Neural cell (in vitro differentiated cells): ENCODE results near the gene NKX3-2. TPM values are rescaled to one million over a fixed set of nuclear protein-coding genes. Genes with fewer than 3 reads are reported as not detected.

Experiments used
- H2AFZ ChIP-seq: fragments of 200-600, 300-800 bp; sonication (generic), shearing (Covaris generic); 2 replicates; pipeline ENCODE4 v1.6.0; 2014; ENCODE audit warnings: low read depth, mild to moderate bottlenecking, antibody characterized with exemption, low read length, moderate library complexity
- H3F3A ChIP-seq: fragments of 200-600 bp; shearing (Covaris generic); 2 replicates; pipeline ENCODE4 v1.6.1; 2016; ENCODE audit warnings: mild to moderate bottlenecking, moderate library complexity, mixed read lengths, antibody characterized with exemption, low read length; ENCODE audit not compliant: insufficient read depth, poor library complexity, severe bottlenecking
- H3K27ac ChIP-seq: fragments of 200-600, 300-800 bp; sonication (generic), shearing (Covaris generic); 2 replicates; pipeline ENCODE4 v1.5.1; 2014; ENCODE audit warnings: mild to moderate bottlenecking, low read length, moderate library complexity
- H3K27me3 ChIP-seq: fragments of 300-800, 200-600 bp; sonication (generic), shearing (Covaris generic); 2 replicates; pipeline ENCODE4 v1.6.0; 2014; ENCODE audit warnings: mild to moderate bottlenecking, low read depth, low read length, moderate library complexity; ENCODE audit not compliant: insufficient read depth
- H3K36me3 ChIP-seq: fragments of 300-800, 200-600 bp; sonication (generic), shearing (Covaris generic); 2 replicates; pipeline ENCODE4 v1.5.1; 2014; ENCODE audit warnings: mild to moderate bottlenecking, antibody characterized with exemption, low read length, moderate library complexity; ENCODE audit not compliant: insufficient read depth
- H3K4me2 ChIP-seq: fragments of 300-800, 200-600 bp; sonication (generic), shearing (Covaris generic); 2 replicates; pipeline ENCODE4 v1.6.0; 2014; ENCODE audit warnings: mild to moderate bottlenecking, low read length
- H3K4me3 ChIP-seq: fragments of 300-800, 200-600 bp; sonication (generic), shearing (Covaris generic); 2 replicates; pipeline ENCODE4 v1.5.1; 2014; ENCODE audit warnings: mild to moderate bottlenecking, low read length, moderate library complexity
- H3K79me2 ChIP-seq: fragments of 200-600 bp; shearing (Covaris generic); replicated peaks from 2 replicates; pipeline ENCODE4 v1.6.0; 2014; ENCODE audit warnings: mild to moderate bottlenecking, low read length, moderate library complexity; ENCODE audit not compliant: insufficient read depth
- H3K9ac ChIP-seq: fragments of 300-800, 200-600 bp; sonication (generic), shearing (Covaris generic); 2 replicates; pipeline ENCODE4 v1.6.1; 2016; ENCODE audit warnings: mild to moderate bottlenecking, low read length, mixed read lengths
- H3K9me2 ChIP-seq: fragments of 200-600 bp; shearing (Covaris generic); 2 replicates; pipeline ENCODE4 v1.6.1; 2016; ENCODE audit warnings: mild to moderate bottlenecking, low read length, mixed read lengths; ENCODE audit not compliant: insufficient read depth
- H3K9me3 ChIP-seq: fragments of 200-600, 300-800 bp; sonication (generic), shearing (Covaris generic); 2 replicates; pipeline ENCODE4 v1.6.1; 2016; ENCODE audit warnings: mild to moderate bottlenecking, mixed run types, low read length, moderate library complexity, mixed read lengths
- H4K20me1 ChIP-seq: fragments of 200-600 bp; shearing (Covaris generic); 2 replicates; pipeline ENCODE4 v1.6.1; 2016; ENCODE audit warnings: mild to moderate bottlenecking, mixed run types; ENCODE audit not compliant: insufficient read depth
- EP300 ChIP-seq: fragments of 450-650 bp; conservative IDR thresholded peaks from 2 replicates; pipeline ENCODE4 v1.6.1; 2014; ENCODE audit warnings: antibody characterized with exemption, mild to moderate bottlenecking, moderate library complexity; ENCODE audit not compliant: poor library complexity, severe bottlenecking
- EZH2 ChIP-seq: fragments of 200-600, 300-800 bp; shearing (Covaris generic), sonication (generic); IDR thresholded peaks from 2 replicates; pipeline ENCODE4 v1.6.1; 2014; ENCODE audit warnings: antibody characterized with exemption, low read length, borderline replicate concordance, mild to moderate bottlenecking; ENCODE audit not compliant: insufficient read depth, poor library complexity, severe bottlenecking
- MXI1 ChIP-seq: fragments of 450-650 bp; conservative IDR thresholded peaks from 2 replicates; pipeline ENCODE4 v1.6.1; 2014; ENCODE audit warnings: antibody characterized with exemption, mild to moderate bottlenecking; ENCODE audit not compliant: poor library complexity, severe bottlenecking
- POLR2AphosphoS5 ChIP-seq: IDR thresholded peaks from 2 replicates; pipeline ENCODE4 v1.6.1; 2012
- RAD21 ChIP-seq: fragments of 450-650 bp; conservative IDR thresholded peaks from 2 replicates; pipeline ENCODE4 v1.6.1; 2014; ENCODE audit warnings: antibody characterized with exemption, mild to moderate bottlenecking, moderate library complexity
- REST ChIP-seq: IDR thresholded peaks from 2 replicates; pipeline ENCODE4 v1.6.1; 2012; ENCODE audit warnings: borderline replicate concordance
- SMC3 ChIP-seq: fragments of 450-650 bp; conservative IDR thresholded peaks from 2 replicates; pipeline ENCODE4 v1.6.1; 2014; ENCODE audit warnings: antibody characterized with exemption, mild to moderate bottlenecking, moderate library complexity; ENCODE audit not compliant: poor library complexity
- TAF1 ChIP-seq: IDR thresholded peaks from 2 replicates; pipeline ENCODE4 v1.6.1; 2012; ENCODE audit warnings: low read depth
- polyA plus RNA-seq: library from polyadenylated mRNA; depleted of rRNA; stranded (reverse); fragments of >200 nt; gene quantifications from 2 replicates; pipeline ENCODE4 v1.2.3, GENCODE V29; 2014
- TF ChIP-seq, protein P1 (sequence below): fragments of 450-650 bp; IDR thresholded peaks from 2 replicates; pipeline ENCODE4 v1.5.1; 2014; ENCODE audit warnings: antibody characterized with exemption, mild to moderate bottlenecking, moderate library complexity; ENCODE audit not compliant: poor library complexity, severe bottlenecking

Gene NKX3-2
- polyA plus RNA-seq, 1 donor from 2014 or later = not detected

- Histone ChIP-seq H2AFZ (no peak overlapping the region), H4K20me1 (no peaks in the 10 kb centered on the region), H3K9ac (no peak overlapping the region), H3K27ac (no peak overlapping the region), H3K9me2 (no peaks in the 10 kb centered on the region), H3K27me3 (peaks cover 100% of the 10 kb centered on the region), H3K79me2 (no peaks in the 10 kb centered on the region), H3K4me2 (no peak overlapping the region), H3K36me3 (no peaks in the 10 kb centered on the region), H3F3A (no peaks in the 10 kb centered on the region), H3K4me3 (no peak overlapping the region), H3K9me3 (peaks cover 17% of the 10 kb centered on the region)
- TF ChIP-seq POLR2AphosphoS5 = no peak
- no peak for TF ChIP-seq TAF1
- TF ChIP-seq EP300 = no peak
- TF ChIP-seq MXI1 = no peak
- no peak for TF ChIP-seq EZH2
- no peak for TF ChIP-seq RAD21
- TF ChIP-seq SMC3 = no peak
- TF ChIP-seq, protein P1, sequence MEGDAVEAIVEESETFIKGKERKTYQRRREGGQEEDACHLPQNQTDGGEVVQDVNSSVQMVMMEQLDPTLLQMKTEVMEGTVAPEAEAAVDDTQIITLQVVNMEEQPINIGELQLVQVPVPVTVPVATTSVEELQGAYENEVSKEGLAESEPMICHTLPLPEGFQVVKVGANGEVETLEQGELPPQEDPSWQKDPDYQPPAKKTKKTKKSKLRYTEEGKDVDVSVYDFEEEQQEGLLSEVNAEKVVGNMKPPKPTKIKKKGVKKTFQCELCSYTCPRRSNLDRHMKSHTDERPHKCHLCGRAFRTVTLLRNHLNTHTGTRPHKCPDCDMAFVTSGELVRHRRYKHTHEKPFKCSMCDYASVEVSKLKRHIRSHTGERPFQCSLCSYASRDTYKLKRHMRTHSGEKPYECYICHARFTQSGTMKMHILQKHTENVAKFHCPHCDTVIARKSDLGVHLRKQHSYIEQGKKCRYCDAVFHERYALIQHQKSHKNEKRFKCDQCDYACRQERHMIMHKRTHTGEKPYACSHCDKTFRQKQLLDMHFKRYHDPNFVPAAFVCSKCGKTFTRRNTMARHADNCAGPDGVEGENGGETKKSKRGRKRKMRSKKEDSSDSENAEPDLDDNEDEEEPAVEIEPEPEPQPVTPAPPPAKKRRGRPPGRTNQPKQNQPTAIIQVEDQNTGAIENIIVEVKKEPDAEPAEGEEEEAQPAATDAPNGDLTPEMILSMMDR = no peak
- TF ChIP-seq REST = no peak
These were observed 5.8 kb downstream of the NKX3-2 start for GRCh38 chr4:13538427-13538973.

DNA sequence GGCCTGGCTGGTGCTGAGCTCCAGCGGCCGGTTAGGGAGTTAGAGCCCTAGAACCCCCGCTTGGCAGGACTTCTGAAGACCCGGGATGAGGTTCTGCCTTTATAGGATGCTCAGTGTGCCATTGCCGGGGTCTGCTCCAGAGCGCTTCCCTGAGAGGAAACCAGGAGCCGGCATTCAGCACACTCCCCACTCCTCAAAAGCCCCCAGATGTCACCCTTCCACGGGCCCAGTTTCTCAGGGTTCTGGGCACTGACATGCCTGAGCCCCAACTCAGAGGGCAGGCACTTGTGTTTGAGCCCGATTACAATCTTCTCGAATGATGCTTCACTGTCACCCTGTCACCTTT is 6.5 kb downstream of the NKX3-2 start:
- H3K9me3 ChIP-seq = peaks cover 17% of the 10 kb centered on the region
- no peak for TF ChIP-seq MXI1
- TF ChIP-seq EP300 = no peak
- no peak for TF ChIP-seq POLR2AphosphoS5
- TF ChIP-seq SMC3 = no peak
- TF ChIP-seq, protein P1 = no peak
- TF ChIP-seq REST = no peak
- no peak for TF ChIP-seq TAF1
- TF ChIP-seq EZH2 = no peak
- no peak for TF ChIP-seq RAD21
- H4K20me1 ChIP-seq = no peaks in the 10 kb centered on the region
- no peak overlapping the region for H2AFZ ChIP-seq
- H3K79me2 ChIP-seq = no peaks in the 10 kb centered on the region
- no peak overlapping the region for H3K4me3 ChIP-seq
- no peaks in the 10 kb centered on the region for H3F3A ChIP-seq
- no peak overlapping the region for H3K4me2 ChIP-seq
- H3K36me3 ChIP-seq = no peaks in the 10 kb centered on the region
- H3K27ac ChIP-seq = no peak overlapping the region
- H3K9me2 ChIP-seq = no peaks in the 10 kb centered on the region
- H3K27me3 ChIP-seq = peaks cover 99% of the 10 kb centered on the region
- H3K9ac ChIP-seq = no peak overlapping the region
